Loucy (cell line): Measurements from ENCODE around the gene PTOV1.

Experiments
- CTCF ChIP-seq: fragments of 200-600 bp; sonication (generic); conservative IDR thresholded peaks from 2 replicates; pipeline ENCODE4 v1.5.1; 2014; ENCODE audit warnings: mild to moderate bottlenecking, antibody characterized with exemption, low read length
- EZH2phosphoT487 ChIP-seq: fragments of 200-600 bp; IDR thresholded peaks from 2 replicates; pipeline ENCODE4 v1.6.1; 2018; ENCODE audit warnings: antibody characterized with exemption, mild to moderate bottlenecking, moderate library complexity, borderline replicate concordance

GRCh38 chr19:49832556-49832955 lies 18.4 kb upstream of the PTOV1 start:
- TF ChIP-seq CTCF (no peak), EZH2phosphoT487 (no peak)
